ENCODE results near the gene CTAGE4.
"Not testable (repeated sequence)": the region's sequence is repeated elsewhere in the genome, so short reads cannot be mapped to it uniquely, and the experiment has no call there.

Gene CTAGE4

DNA sequence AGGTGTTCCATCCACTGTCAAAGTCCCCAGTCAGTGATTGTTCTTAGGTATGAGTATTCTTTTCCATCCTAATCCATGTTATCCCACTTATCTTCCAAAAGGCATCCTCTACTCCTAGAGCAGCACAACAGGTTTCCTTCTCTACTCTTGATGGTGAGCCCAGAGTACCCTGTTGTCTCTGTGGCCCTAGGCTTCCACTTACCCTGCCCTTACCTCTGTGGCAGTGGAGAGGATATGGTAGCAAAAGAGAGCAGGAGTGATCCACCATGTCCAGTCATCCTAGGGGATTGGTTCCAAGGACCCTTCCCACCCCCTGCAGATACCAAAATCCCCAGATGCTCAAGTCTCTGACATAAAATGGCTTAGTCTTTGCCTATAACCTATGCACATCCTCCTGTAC is 33.9 kb downstream of the CTAGE4 start:
- not testable (repeated sequence) for DNase-seq (ENCODE audit: low read depth, low spot score)

DNA sequence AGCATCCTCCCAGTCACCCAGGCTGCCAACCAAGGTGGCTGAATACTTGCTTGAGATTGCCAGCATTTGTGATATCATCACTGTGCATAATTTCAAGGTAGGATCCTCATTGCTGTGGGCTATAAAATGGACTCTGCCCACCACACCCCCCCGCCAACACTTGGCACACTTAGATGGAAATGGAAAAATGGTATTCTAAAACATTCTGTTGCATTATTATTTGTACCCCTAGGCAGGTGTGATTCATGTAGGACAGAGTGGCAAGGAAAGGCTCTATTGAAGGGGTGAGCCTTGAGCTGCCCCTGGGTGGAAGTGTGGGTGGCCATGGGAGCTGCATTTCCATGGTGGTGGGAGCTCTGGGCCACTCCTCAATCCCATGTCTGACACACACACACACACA is 35.3 kb downstream of the CTAGE4 start:
- not testable (repeated sequence) for DNase-seq (ENCODE audit: low read depth, low spot score)

DNA sequence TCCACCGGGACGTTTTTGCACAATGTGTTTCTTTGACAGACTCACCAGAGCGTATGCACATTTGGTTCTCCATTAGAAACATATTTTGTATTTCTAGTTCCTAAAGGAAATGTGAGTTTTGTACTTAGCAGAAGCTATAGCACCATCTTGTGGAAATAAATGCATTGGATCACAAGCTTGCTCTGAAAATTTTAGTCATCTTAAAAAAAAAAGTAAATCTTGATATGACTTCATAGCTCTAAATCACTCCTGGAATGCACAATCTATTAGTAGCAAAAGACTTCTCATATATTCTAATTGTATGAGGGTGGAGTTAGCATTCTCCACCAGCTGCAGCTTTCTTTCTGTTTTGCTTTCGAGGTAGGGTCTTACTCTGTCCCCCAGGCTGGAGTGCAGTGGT is 35.9 kb downstream of the CTAGE4 start:
- not testable (repeated sequence) for DNase-seq (ENCODE audit: low read depth, low spot score)

DNA sequence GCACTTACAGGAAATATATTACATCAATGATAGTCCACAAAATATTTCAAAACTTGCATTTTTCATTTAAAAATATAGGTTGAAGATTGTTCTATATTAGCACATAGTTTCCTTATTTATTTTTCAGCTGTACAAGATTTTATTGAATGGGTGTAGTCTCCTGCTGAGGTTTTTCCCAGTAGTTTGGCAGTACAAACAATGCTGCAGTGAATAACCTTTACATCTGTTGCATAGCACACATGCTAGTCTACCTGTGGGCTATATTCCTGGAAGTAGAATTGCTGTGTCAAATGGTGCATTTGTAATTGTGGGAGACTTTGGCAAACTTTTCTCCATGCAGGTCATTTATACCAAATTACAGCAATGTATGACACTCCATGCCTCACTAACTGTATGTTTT is 37.3 kb downstream of the CTAGE4 start:
- not testable (repeated sequence) for DNase-seq (ENCODE audit: low read depth, low spot score)

DNA sequence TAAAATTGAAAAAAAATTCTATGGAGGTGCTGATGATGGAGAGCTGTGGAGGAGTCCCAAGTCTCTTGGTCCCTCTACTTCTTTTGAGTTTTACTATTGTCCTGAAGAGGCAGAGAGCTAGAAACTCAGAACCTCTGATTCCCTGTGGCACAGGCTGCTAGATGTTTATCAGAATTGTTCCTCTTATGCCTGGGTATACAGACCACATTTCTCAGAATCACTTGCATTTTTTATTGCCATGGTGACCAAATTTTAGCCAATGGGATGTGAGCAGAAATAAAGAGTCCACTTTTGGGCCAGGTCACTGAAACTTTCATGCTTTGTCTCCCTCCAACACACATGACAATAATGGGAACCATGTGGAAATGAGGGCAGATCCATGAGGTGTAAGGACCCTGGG is 40.4 kb downstream of the CTAGE4 start:
- DNase-seq (ENCODE audit: low read depth, low spot score), result not testable (repeated sequence)

DNA sequence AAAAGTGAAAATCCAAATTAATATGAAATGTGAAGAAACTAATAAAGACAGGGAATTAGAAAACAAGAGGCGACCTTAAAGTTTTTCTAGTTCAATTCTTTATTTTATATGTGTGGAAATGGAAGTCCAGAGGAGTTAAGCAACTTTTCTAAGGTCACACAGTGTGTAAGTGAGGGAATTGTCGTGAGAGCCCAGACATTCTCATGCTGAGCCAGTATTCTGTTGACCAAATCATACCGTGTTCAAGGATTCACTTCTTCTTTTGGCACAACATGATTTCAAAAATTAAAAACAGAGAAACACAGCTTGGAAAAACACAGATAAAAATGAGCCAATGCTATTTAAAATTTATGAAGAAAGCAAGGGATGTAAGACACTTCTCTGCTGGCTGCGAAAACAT is 43.6 kb downstream of the CTAGE4 start:
- DNase-seq (ENCODE audit: low read depth, low spot score), result not testable (repeated sequence)

DNA sequence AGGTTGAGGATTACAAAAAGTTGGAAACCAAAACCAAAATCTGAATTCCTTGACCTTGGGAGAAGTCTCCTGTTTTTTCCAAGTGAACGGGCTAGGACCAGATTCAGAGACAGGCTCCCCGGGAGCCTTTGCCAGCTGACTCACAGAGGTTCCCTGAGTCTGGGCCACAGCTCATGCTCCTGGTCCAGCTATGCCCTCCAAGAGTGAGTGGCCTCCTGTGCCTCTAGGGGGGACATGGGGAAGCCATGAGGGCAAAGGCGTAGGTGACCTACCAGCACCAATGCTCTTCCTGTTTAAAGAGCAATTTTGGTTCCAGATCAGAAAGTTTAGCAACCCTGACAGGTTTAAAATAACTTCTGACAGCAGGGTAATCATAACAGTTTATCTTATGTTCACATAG is 45.5 kb downstream of the CTAGE4 start:
- peak; percentile 0 for DNase-seq (ENCODE audit: low read depth, low spot score)

DNA sequence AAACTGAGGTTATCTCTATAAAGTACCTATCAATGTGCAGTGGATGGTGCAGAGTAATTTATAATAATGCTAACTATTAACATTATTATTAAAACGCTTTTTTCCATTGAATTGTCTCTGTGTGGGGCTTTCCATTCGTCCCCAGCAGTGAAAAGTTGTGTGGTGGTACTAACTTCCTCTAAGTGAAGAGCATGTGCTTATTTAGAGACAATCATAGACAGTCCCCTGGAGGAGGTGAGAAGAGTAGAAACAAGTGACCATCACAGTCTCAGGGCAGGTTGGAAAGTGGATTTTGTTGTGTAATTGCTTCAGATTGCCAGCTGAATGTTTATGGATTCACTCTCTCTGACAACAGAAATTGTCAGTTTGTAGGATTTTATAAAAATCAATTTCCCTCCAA is 47.8 kb downstream of the CTAGE4 start:
- DNase-seq (ENCODE audit: low read depth, low spot score), result not testable (repeated sequence)

DNA sequence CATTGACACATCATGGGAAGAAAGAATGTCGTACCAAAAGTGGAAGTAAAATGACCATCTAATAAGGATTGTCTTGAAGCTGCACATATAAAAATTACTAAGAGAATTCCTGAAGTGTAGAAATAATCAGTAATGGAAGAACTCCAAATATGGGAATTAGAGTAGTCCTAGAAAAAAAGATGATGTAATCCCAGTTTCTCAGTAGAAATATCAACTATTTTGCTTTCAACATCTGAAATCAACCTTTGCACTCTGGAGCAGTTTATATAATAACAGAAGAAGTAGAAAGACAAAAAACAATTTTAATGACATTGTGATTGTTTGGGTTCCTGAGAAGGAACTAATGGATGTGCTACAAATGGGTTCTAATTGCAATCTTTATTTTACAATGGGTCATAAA is 49.8 kb downstream of the CTAGE4 start:
- DNase-seq (ENCODE audit: low read depth, low spot score), result not testable (repeated sequence)
